ENCODE results near the gene CEPT1. TPM values are rescaled to one million over a fixed set of nuclear protein-coding genes. Genes with fewer than 3 reads are reported as not detected.

Gene CEPT1
- total and polyA plus RNA-seq, 10 of the 15 experiments (the other 5 are each of a cell fraction or from before 2014, with no cell fraction given), result 29.4 to 77.9 (median 54.8) TPM

GRCh38 chr1:111139324-111139955 lies 583 bp upstream of the CEPT1 start (continued):
- TF ChIP-seq MTA2 (IDR thresholded peaks at IDR 0.05; ENCODE audit: low read depth) (peak; percentile 63), BHLHE40 (IDR thresholded peaks at IDR 0.05; ENCODE audit: borderline replicate concordance in 1 of 2, low read depth in 2 of 2, low read length in 1 of 2) (0 out of 4 replicates have a peak, but pooled peaks of 1 of the 2 experiments have one; percentile 12), TCF12 (IDR thresholded peaks at IDR 0.05; ENCODE audit: low read depth, low read length) (peak; percentile 53), CBX5 (IDR thresholded peaks at IDR 0.05; ENCODE audit: low read depth) (0 out of 2 replicates have a peak, but pooled peaks have one; percentile 37), ATF7 (IDR thresholded peaks at IDR 0.05; ENCODE audit: low read depth) (0 out of 2 replicates have a peak, but pooled peaks have one; percentile 32), MEF2A (IDR thresholded peaks at IDR 0.05; ENCODE audit: insufficient read depth, low read depth, low read length) (no peak), ETV6 (conservative IDR thresholded peaks at IDR 0.05 in 1 of 2, IDR thresholded peaks at IDR 0.05 in 1 of 2; ENCODE audit: borderline replicate concordance in 1 of 2, low read depth in 1 of 2) (no peak), SMARCA5 (IDR thresholded peaks at IDR 0.05) (no peak; the same call in none of the 2 replicates), MYB (IDR thresholded peaks at IDR 0.05; ENCODE audit: borderline replicate concordance, low read depth, low read length) (no peak), ZBTB4 (CRISPR knock-in tag; IDR thresholded peaks at IDR 0.05) (no peak), ASH2L (IDR thresholded peaks at IDR 0.05; ENCODE audit: borderline replicate concordance, low read depth) (no peak), CHD2 (IDR thresholded peaks at IDR 0.05; ENCODE audit: borderline replicate concordance, low read depth, low read length) (peak; percentile 59), HDGF (IDR thresholded peaks at IDR 0.05) (0 out of 2 replicates have a peak, but pooled peaks have one; percentile 31), RAD21 (IDR thresholded peaks at IDR 0.05; ENCODE audit: insufficient read depth, low read depth, low read length) (0 out of 2 replicates have a peak, but pooled peaks have one; percentile 5), CREM (IDR thresholded peaks at IDR 0.05; ENCODE audit: low read depth) (0 out of 2 replicates have a peak, but pooled peaks have one; percentile 0), RAD51 (IDR thresholded peaks at IDR 0.05) (no peak), STAT3 (IDR thresholded peaks at IDR 0.05; ENCODE audit: low read depth, low read length) (no peak), ZBTB40 (IDR thresholded peaks at IDR 0.05; ENCODE audit: borderline replicate concordance) (no peak), POU2F2 (IDR thresholded peaks at IDR 0.05; ENCODE audit: borderline replicate concordance, low read depth, low read length) (no peak; the same call in 1 of the 3 replicates), RELA (IDR thresholded peaks at IDR 0.05; ENCODE audit: borderline replicate concordance, partially characterized antibody) (peak; percentile 30), MXI1 (IDR thresholded peaks at IDR 0.05; ENCODE audit: low read depth, low read length) (no peak), NR2F1 (conservative IDR thresholded peaks at IDR 0.05) (peak; percentile 47; the same call in 1 of the 2 replicates)

Data from GM12878 (cell line).